ENCODE results near the gene ARID4B.

The ARID4B gene

GRCh38 chr1:235158680-235159079 is 169.3 kb downstream of the ARID4B start:
- Histone ChIP-seq H3K4me3 (ENCODE audit: low read depth, low read length) (no peak overlapping the region), H3K4me1 (ENCODE audit: control insufficient read depth, insufficient read depth, low read length) (no peaks in the 10 kb centered on the region), H3K9me3 (ENCODE audit: control insufficient read depth, insufficient read depth, low read depth, low read length) (no peaks in the 10 kb centered on the region), H3K27ac (ENCODE audit: extremely low read depth, low read depth, low read length) (no peak overlapping the region), H3K36me3 (ENCODE audit: control insufficient read depth in 2 of 2, insufficient read depth in 1 of 2, low read length in 2 of 2) (peaks cover 50 to 62% of the 10 kb centered on the region in 2 experiments)
- POLR2A ChIA-PET, result interaction anchor here (0.6 to 1.5 kb wide), 5 partner anchors 13 to 238 kb away, joined by 3 to 9 read pairs (median 4); partner anchors contain the start of gene TOMM20
- TF ChIP-seq ZNF121 (tag by site-specific recombination; IDR thresholded peaks at IDR 0.05) (peak; percentile 75), ZNF843 (tag by site-specific recombination; IDR thresholded peaks at IDR 0.05) (no peak)
- CTCF ChIA-PET, result interaction anchor here (0.6 to 1.1 kb wide), 4 partner anchors 128 to 434 kb away, joined by 3 to 5 read pairs (median 4); no protein-coding TSS in a partner anchor

- Histone ChIP-seq H3K36me3 (ENCODE audit: control insufficient read depth in 2 of 2, insufficient read depth in 1 of 2, low read length in 2 of 2) (peaks cover 66 to 77% of the 10 kb centered on the region in 2 experiments), H3K4me3 (ENCODE audit: low read depth, low read length) (no peak overlapping the region), H3K4me1 (ENCODE audit: control insufficient read depth, insufficient read depth, low read length) (no peaks in the 10 kb centered on the region), H3K9me3 (ENCODE audit: control insufficient read depth, insufficient read depth, low read depth, low read length) (no peaks in the 10 kb centered on the region), H3K27ac (ENCODE audit: extremely low read depth, low read depth, low read length) (no peak overlapping the region)
- POLR2A ChIA-PET, result no interaction called here
- CTCF ChIA-PET, result interaction anchor here (0.6 to 1.5 kb wide), 5 partner anchors 9 to 658 kb away, joined by 3 to 4 read pairs (median 3); no protein-coding TSS in a partner anchor
- TF ChIP-seq ZNF341 (tag by site-specific recombination; IDR thresholded peaks at IDR 0.05; ENCODE audit: low read depth), result no peak
- TF ChIP-seq ZNF791 (tag by site-specific recombination; IDR thresholded peaks at IDR 0.05), result no peak
- TF ChIP-seq ZNF10 (tag by site-specific recombination; IDR thresholded peaks at IDR 0.05), result peak; percentile 91
- TF ChIP-seq ZNF510 (tag by site-specific recombination; IDR thresholded peaks at IDR 0.05; ENCODE audit: insufficient replicate concordance), result no peak
Observed at GRCh38 chr1:235157150-235157549, 170.8 kb downstream of the ARID4B start.

- TF ChIP-seq ZNF514 (tag by site-specific recombination; IDR thresholded peaks at IDR 0.05) (no peak), ZNF174 (tag by site-specific recombination; IDR thresholded peaks at IDR 0.05) (no peak)
- CTCF ChIA-PET, result interaction anchor here (0.6 to 1.8 kb wide), 6 partner anchors 9 to 659 kb away, joined by 3 to 7 read pairs (median 4); no protein-coding TSS in a partner anchor
- POLR2A ChIA-PET, result interaction anchor here (0.7 to 1.1 kb wide), 2 partner anchors 11 to 24 kb away, joined by 5 to 7 read pairs; no protein-coding TSS in a partner anchor
- H3K27ac ChIP-seq (ENCODE audit: extremely low read depth, low read depth, low read length), result no peak overlapping the region
- H3K4me3 ChIP-seq (ENCODE audit: low read depth, low read length), result no peak overlapping the region
- H3K36me3 ChIP-seq (ENCODE audit: control insufficient read depth in 2 of 2, insufficient read depth in 1 of 2, low read length in 2 of 2), result peaks cover 70 to 81% of the 10 kb centered on the region in 2 experiments
- H3K4me1 ChIP-seq (ENCODE audit: control insufficient read depth, insufficient read depth, low read length), result no peaks in the 10 kb centered on the region
- no peaks in the 10 kb centered on the region for H3K9me3 ChIP-seq (ENCODE audit: control insufficient read depth, insufficient read depth, low read depth, low read length)
Observed at GRCh38 chr1:235156740-235157139, 171.2 kb downstream of the ARID4B start.

- no peak for TF ChIP-seq ZNF335 (tag by site-specific recombination; conservative IDR thresholded peaks at IDR 0.05)
- no peak for TF ChIP-seq ZNF529 (tag by site-specific recombination; IDR thresholded peaks at IDR 0.05; ENCODE audit: insufficient replicate concordance)
- no peak for TF ChIP-seq YY2 (tag by site-specific recombination; IDR thresholded peaks at IDR 0.05)
- TF ChIP-seq ZSCAN18 (tag by site-specific recombination; IDR thresholded peaks at IDR 0.05), result no peak
- no peak for TF ChIP-seq ZNF146 (tag by site-specific recombination; IDR thresholded peaks at IDR 0.05)
- no peak for TF ChIP-seq ZNF560 (tag by site-specific recombination; IDR thresholded peaks at IDR 0.05; ENCODE audit: borderline replicate concordance)
- TF ChIP-seq HOXA7 (CRISPR knock-in tag; IDR thresholded peaks at IDR 0.05; ENCODE audit: borderline replicate concordance), result no peak
- no peak for TF ChIP-seq PRDM10 (tag by site-specific recombination; IDR thresholded peaks at IDR 0.05)
- no peak for TF ChIP-seq ZNF830 (tag by site-specific recombination; IDR thresholded peaks at IDR 0.05; ENCODE audit: low read depth)
- no peak for TF ChIP-seq ZBTB17 (tag by site-specific recombination; IDR thresholded peaks at IDR 0.05)
- no peak for TF ChIP-seq RBAK (tag by site-specific recombination; IDR thresholded peaks at IDR 0.05)
- TF ChIP-seq ZNF23 (tag by site-specific recombination; IDR thresholded peaks at IDR 0.05; ENCODE audit: borderline replicate concordance), result no peak
- TF ChIP-seq SCRT2 (tag by site-specific recombination; IDR thresholded peaks at IDR 0.05), result no peak
- H3K27ac ChIP-seq (ENCODE audit: extremely low read depth, low read depth, low read length), result no peak overlapping the region
- ChIA-PET POLR2A (interaction anchor here (0.6 to 1.1 kb wide), 4 partner anchors 11 to 64 kb away, joined by 3 to 7 read pairs (median 4); no protein-coding TSS in a partner anchor), CTCF (interaction anchor here (1.1 to 1.8 kb wide), 4 partner anchors 8 to 261 kb away, joined by 3 to 7 read pairs (median 4); no protein-coding TSS in a partner anchor)
- no peak overlapping the region for H3K4me3 ChIP-seq (ENCODE audit: low read depth, low read length)
- H3K36me3 ChIP-seq (ENCODE audit: control insufficient read depth in 2 of 2, insufficient read depth in 1 of 2, low read length in 2 of 2), result peaks cover 74 to 86% of the 10 kb centered on the region in 2 experiments
- H3K4me1 ChIP-seq (ENCODE audit: control insufficient read depth, insufficient read depth, low read length), result no peaks in the 10 kb centered on the region
- no peaks in the 10 kb centered on the region for H3K9me3 ChIP-seq (ENCODE audit: control insufficient read depth, insufficient read depth, low read depth, low read length)
Observed at GRCh38 chr1:235156265-235156664, 171.7 kb downstream of the ARID4B start.
